IPS DF 4.7 (cell line): ENCODE results near the gene ACOXL.

Experiments
- DNase-seq: peaks from one replicate; pipeline ENCODE4 v3.0.0-alpha.2; 2013; ENCODE audit warnings: low spot score; ENCODE audit errors: extremely low read depth

The ACOXL gene

GRCh38 chr2:110906613-110907298 lies 174.4 kb downstream of the ACOXL start:
- DNase-seq, result no peak

- no peak for DNase-seq
Observed at GRCh38 chr2:110909501-110909900, 177.1 kb downstream of the ACOXL start.

- no peak for DNase-seq
Observed at GRCh38 chr2:110910423-110910822, 178.1 kb downstream of the ACOXL start.

GRCh38 chr2:110919738-110920137 lies 187.4 kb downstream of the ACOXL start:
- DNase-seq, result no peak

- DNase-seq, result no peak
Observed at GRCh38 chr2:110925479-110925878, 193.1 kb downstream of the ACOXL start.

GRCh38 chr2:110927526-110927925 lies 195.2 kb downstream of the ACOXL start:
- no peak for DNase-seq

GRCh38 chr2:110929528-110929927 lies 197.2 kb downstream of the ACOXL start:
- no peak for DNase-seq

- DNase-seq, result no peak
Observed at GRCh38 chr2:110931648-110932047, 199.3 kb downstream of the ACOXL start.

GRCh38 chr2:110933420-110933819 lies 201.0 kb downstream of the ACOXL start:
- no peak for DNase-seq

- no peak for DNase-seq
Observed at GRCh38 chr2:110934948-110935347, 202.6 kb downstream of the ACOXL start.

- DNase-seq, result no peak
Observed at GRCh38 chr2:110940376-110940910, 208.1 kb downstream of the ACOXL start.

- DNase-seq, result no peak
Observed at GRCh38 chr2:110941226-110941625, 208.9 kb downstream of the ACOXL start.

- no peak for DNase-seq
Observed at GRCh38 chr2:110943070-110943634, 210.8 kb downstream of the ACOXL start.

GRCh38 chr2:110946902-110947301 lies 214.5 kb downstream of the ACOXL start:
- no peak for DNase-seq

- DNase-seq, result no peak
Observed at GRCh38 chr2:110948027-110948674, 215.8 kb downstream of the ACOXL start.

GRCh38 chr2:110950281-110950680 lies 217.9 kb downstream of the ACOXL start:
- no peak for DNase-seq

- DNase-seq, result no peak
Observed at GRCh38 chr2:110955045-110955444, 222.7 kb downstream of the ACOXL start.

- DNase-seq, result no peak
Observed at GRCh38 chr2:110955556-110955955, 223.2 kb downstream of the ACOXL start.

- DNase-seq, result no peak
Observed at GRCh38 chr2:110957293-110957692, 224.9 kb downstream of the ACOXL start.

GRCh38 chr2:110958346-110959119 lies 226.2 kb downstream of the ACOXL start:
- no peak for DNase-seq

- no peak for DNase-seq
Observed at GRCh38 chr2:110959198-110959597, 226.8 kb downstream of the ACOXL start.

- DNase-seq, result no peak
Observed at GRCh38 chr2:110960281-110960680, 227.9 kb downstream of the ACOXL start.
